Measurements from ENCODE around the gene HOXA9. TPM values are rescaled to one million over a fixed set of nuclear protein-coding genes. Genes with fewer than 3 reads are reported as not detected.

Gene HOXA9
- total RNA-seq, 2 donors from 2014 or later: 2.4 TPM; not detected in 1

GRCh38 chr7:27148756-27149641 is 16.3 kb downstream of the HOXA9 start:
- H3K36me3 Mint-ChIP-seq: no peaks in the 10 kb centered on the region
- H3K9me3 Mint-ChIP-seq: no peaks in the 10 kb centered on the region
- H3K4me3 Mint-ChIP-seq: no peak overlapping the region
- DNase-seq (ENCODE audit: low spot score) (peak; percentile 50), ATAC-seq (no peak)
- H3K27me3 Mint-ChIP-seq: peaks cover 46 to 50% of the 10 kb centered on the region in 2 donors
- H3K4me1 Mint-ChIP-seq (ENCODE audit: low read depth in 2 of 2): peaks cover 30 to 40% of the 10 kb centered on the region in 2 donors
- H3K27ac Mint-ChIP-seq: no peak overlapping the region

DNA sequence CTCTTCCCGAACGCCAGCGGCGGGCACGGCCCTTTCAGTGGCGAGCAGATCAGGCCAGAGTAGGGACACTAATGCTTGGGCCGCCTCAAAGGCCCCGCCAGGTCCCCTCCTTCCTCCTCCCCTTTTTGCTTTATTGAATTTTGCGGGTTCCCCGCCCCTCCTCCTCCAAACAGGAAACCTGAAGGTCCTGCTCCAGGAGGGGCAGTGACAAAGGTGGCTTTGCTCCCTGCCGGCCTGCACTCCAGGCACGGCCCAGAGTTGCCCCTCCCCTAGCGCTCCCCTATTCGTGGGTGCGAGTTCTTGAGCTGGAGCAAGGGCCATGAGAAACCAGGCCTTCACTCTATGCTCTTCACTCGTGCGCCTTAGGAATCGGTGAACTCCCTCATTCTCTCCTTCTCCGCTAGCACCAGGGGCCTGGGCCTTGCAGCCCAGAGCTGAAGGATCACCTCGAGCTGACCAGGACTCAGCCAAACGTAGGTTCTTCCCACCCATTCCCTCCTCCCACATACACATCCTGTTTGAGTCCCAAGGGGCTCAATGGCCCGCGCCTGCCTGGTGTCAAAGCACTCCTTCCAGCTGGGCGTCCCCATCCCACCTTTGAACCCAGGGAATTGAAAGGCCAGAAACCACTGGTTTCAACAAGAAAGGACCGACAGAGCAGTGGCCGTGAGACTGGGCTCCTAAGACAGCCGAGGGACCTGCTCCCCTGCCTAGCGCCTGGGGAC is 17.1 kb downstream of the HOXA9 start:
- Mint-ChIP-seq H3K36me3 (no peaks in the 10 kb centered on the region), H3K27ac (no peak overlapping the region), H3K4me3 (peak overlapping the region; percentile 78), H3K4me1 (ENCODE audit: low read depth in 2 of 2) (peaks cover 25 to 32% of the 10 kb centered on the region in 2 donors), H3K27me3 (peaks cover 38 to 42% of the 10 kb centered on the region in 2 donors), H3K9me3 (no peaks in the 10 kb centered on the region)
- DNase-seq (ENCODE audit: low spot score): peak; percentile 58
- ATAC-seq: no peak

DNA sequence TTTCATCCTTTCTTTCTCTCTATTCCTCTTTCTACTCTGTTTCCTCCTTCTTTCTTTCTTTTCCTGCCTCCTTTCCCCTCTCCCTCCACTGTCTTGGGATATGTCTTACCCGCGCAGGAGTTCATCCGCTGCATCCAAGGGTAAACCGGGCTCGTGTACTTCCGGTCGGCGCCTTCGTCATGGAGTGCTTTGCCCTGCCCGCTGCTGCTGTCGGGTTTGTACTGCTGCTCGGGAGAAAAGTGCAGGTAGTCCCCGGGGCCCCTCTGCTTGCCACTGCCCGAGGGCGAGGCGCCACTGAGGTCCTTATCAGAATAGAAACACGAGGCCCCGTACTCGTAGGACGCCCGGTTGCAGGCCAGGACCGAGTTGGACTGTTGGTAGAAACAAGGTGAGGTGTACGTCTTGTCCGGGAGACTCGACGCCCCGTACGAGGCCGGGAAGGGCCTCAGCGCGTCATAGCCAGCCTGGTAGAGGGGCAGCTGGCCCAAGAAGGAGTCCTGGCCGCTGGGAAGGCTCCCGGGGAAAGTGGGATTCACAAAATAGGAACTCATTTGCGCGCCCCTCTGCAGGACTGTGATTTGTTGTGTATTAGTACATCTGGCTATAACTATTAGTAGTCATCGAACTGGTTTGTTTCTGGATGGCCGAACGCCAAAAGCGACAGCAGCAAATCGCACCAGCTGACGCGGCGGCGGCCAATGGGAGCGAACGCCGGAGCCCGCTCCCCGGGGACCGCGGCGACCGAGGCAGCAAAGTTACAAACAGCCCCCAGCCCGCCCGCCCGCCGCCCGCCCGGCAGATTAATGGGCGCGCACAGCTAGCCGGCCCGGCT is 17.9 kb downstream of the HOXA9 start, which contains the start of gene HOXA6:
Gene HOXA6 (minus strand): TSS at position 576 of the 832 bp plus-strand sequence. CDS start 25 bp downstream, at position 551.
- ATAC-seq: no peak

DNA sequence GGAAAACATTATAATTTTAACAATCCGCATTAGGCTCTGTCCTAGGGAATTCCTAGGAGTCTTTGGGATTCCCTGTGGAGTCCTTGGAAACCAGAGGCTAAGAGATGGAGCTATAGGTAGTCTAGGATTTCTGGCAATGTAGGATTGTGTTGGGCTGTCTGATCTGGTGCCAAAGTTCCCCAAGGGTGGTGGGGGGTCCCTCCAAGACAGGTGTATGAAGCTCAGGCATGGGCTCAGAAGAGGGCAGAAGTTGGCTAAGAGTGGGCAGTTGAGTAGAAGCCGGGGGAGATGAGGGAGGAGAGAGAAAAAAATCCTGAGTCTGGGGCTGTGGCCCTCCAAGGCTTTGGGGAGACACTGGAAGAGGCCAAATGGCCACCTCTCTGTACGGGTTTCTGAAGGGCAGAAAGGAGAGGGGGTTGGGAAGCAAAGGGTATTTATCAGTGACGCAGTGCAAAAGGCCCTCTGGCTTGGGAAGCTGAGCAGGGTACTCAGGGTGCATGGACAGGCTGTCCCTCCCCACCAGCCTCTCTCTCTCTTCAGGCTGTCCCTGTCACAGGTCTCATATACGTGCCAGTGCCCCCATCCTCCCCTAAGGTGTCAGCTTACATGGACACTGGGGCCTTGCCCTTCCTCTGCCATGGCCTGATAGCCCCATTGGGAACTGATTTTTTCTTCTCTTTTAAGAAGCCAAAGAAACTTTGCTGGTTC is 18.7 kb downstream of the HOXA9 start:
- Mint-ChIP-seq H3K4me1 (ENCODE audit: low read depth in 2 of 2) (peaks cover 24 to 26% of the 10 kb centered on the region in 2 donors), H3K27me3 (peaks cover 35 to 42% of the 10 kb centered on the region in 2 donors), H3K27ac (no peak overlapping the region), H3K36me3 (no peaks in the 10 kb centered on the region), H3K9me3 (no peaks in the 10 kb centered on the region), H3K4me3 (peak overlapping the region; percentile 78)
- ATAC-seq (no peak), DNase-seq (ENCODE audit: low spot score) (no peak)

More for the DNA sequence above, 17.9 kb downstream of the HOXA9 start, which contains the start of gene HOXA6:
- no peak within 1 kb of the TSS for H3K27ac Mint-ChIP-seq
- peak; percentile 57 for DNase-seq (ENCODE audit: low spot score)
- no peaks in the 10 kb centered on the region for H3K36me3 Mint-ChIP-seq
- peaks cover 30 to 34% of the 10 kb centered on the region in 2 donors for H3K4me1 Mint-ChIP-seq (ENCODE audit: low read depth in 2 of 2)
- H3K27me3 Mint-ChIP-seq: peaks cover 40 to 44% of the 10 kb centered on the region in 2 donors
- H3K9me3 Mint-ChIP-seq: no peaks in the 10 kb centered on the region
- H3K4me3 Mint-ChIP-seq: peak within 1 kb of the TSS; percentile 78

GRCh38 chr7:27145914-27146412 is 19.4 kb downstream of the HOXA9 start:
- ATAC-seq (no peak), DNase-seq (ENCODE audit: low spot score) (peak; percentile 49)
- H3K27me3 Mint-ChIP-seq: peaks cover 36 to 42% of the 10 kb centered on the region in 2 donors
- peaks cover 17 to 20% of the 10 kb centered on the region in 2 donors for H3K4me1 Mint-ChIP-seq (ENCODE audit: low read depth in 2 of 2)
- H3K36me3 Mint-ChIP-seq: no peaks in the 10 kb centered on the region
- no peaks in the 10 kb centered on the region for H3K9me3 Mint-ChIP-seq
- H3K27ac Mint-ChIP-seq: no peak overlapping the region
- H3K4me3 Mint-ChIP-seq: no peak overlapping the region

DNA sequence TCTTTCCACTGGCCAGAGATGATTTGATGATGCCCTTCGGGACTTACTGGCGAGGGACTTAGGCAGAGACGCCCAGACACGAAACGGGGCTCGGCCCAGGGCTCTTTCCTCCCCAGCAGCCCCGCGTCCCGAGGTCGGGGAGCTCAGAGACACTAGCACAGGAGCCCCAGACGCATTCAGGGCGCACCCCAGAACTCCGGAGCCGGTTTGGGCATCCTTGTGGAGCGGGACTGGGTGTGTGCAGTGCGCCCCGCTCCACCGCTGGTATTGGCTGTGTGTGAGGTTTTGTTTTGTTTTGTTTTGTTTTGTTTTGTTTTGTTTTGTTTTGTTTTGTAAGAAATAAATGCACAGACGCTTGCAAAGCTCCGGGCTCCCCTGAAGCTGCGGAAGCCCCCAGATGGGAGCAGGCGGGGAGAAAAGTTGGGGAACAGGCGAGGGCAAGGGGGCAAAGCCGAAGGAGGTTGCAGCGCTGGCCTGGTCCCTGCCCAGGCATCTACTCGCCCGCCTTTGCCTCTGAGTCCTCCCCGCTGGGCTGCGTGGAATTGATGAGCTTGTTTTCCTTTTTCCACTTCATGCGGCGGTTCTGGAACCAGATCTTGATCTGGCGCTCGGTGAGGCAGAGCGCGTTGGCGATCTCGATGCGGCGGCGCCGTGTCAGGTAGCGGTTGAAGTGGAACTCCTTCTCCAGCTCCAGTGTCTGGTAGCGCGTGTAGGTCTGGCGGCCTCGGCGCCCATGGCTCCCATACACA is 20.0 kb downstream of the HOXA9 start:
- no peak overlapping the region for H3K4me3 Mint-ChIP-seq
- peaks cover 32 to 42% of the 10 kb centered on the region in 2 donors for H3K27me3 Mint-ChIP-seq
- ATAC-seq (no peak), DNase-seq (ENCODE audit: low spot score) (no peak)
- no peaks in the 10 kb centered on the region for H3K9me3 Mint-ChIP-seq
- no peaks in the 10 kb centered on the region for H3K36me3 Mint-ChIP-seq
- peaks cover 11 to 15% of the 10 kb centered on the region in 2 donors for H3K4me1 Mint-ChIP-seq (ENCODE audit: low read depth in 2 of 2)
- no peak overlapping the region for H3K27ac Mint-ChIP-seq

- DNase-seq (ENCODE audit: low spot score): no peak
- ATAC-seq: no peak
- H3K9me3 Mint-ChIP-seq: no peaks in the 10 kb centered on the region
- no peaks in the 10 kb centered on the region for H3K36me3 Mint-ChIP-seq
- H3K4me1 Mint-ChIP-seq (ENCODE audit: low read depth in 2 of 2): peaks cover 11 to 13% of the 10 kb centered on the region in 2 donors
- H3K27ac Mint-ChIP-seq: no peak overlapping the region
- H3K4me3 Mint-ChIP-seq: no peak overlapping the region
- peaks cover 32 to 45% of the 10 kb centered on the region in 2 donors for H3K27me3 Mint-ChIP-seq
Observed at GRCh38 chr7:27144781-27145164, 20.6 kb downstream of the HOXA9 start.

- no peaks in the 10 kb centered on the region for H3K9me3 Mint-ChIP-seq
- ATAC-seq (no peak), DNase-seq (ENCODE audit: low spot score) (no peak)
- peaks cover 11 to 13% of the 10 kb centered on the region in 2 donors for H3K4me1 Mint-ChIP-seq (ENCODE audit: low read depth in 2 of 2)
- H3K4me3 Mint-ChIP-seq: no peak overlapping the region
- H3K36me3 Mint-ChIP-seq: no peaks in the 10 kb centered on the region
- H3K27me3 Mint-ChIP-seq: peaks cover 32 to 45% of the 10 kb centered on the region in 2 donors
- H3K27ac Mint-ChIP-seq: no peak overlapping the region
Observed at GRCh38 chr7:27143950-27144780, 21.2 kb downstream of the HOXA9 start.

- H3K4me1 Mint-ChIP-seq (ENCODE audit: low read depth in 2 of 2): peaks cover 11% of the 10 kb centered on the region in 2 donors
- peaks cover 32 to 42% of the 10 kb centered on the region in 2 donors for H3K27me3 Mint-ChIP-seq
- no peak for DNase-seq (ENCODE audit: low spot score)
- ATAC-seq: peak; percentile 67 to 80
- H3K9me3 Mint-ChIP-seq: no peaks in the 10 kb centered on the region
- H3K27ac Mint-ChIP-seq: no peak within 1 kb of the TSS
- no peaks in the 10 kb centered on the region for H3K36me3 Mint-ChIP-seq
- H3K4me3 Mint-ChIP-seq: peak within 1 kb of the TSS; percentile 82
Observed at GRCh38 chr7:27143023-27143949, 22.1 kb downstream of the HOXA9 start, which contains the start of gene HOXA5. Gene HOXA5 (minus strand): TSS chr7:27143681. CDS start chr7:27143607, 74 bp downstream.

DNA sequence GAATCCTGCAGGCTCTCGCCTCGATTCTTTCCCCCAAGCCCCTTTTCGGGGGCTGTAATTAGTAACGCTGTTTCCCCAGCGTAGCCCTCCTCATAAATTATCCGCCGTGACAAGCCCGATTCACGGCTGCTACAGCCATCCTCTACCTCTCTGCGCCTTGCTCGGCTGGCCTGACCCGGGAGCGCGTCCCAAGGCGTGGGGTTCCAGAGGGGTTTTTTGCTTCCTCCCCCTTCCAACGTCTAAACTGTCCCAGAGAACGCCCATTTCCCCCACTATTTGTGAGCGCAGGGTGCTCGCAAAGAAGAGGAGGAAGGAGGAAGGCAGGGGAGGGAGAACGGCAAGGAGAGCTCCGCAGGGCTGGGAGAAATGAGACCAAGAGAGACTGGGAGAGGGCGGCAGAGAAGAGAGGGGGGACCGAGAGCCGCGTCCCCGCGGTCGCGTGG is 22.7 kb downstream of the HOXA9 start:
- no peaks in the 10 kb centered on the region for H3K9me3 Mint-ChIP-seq
- H3K36me3 Mint-ChIP-seq: no peaks in the 10 kb centered on the region
- peak overlapping the region; percentile 82 for H3K4me3 Mint-ChIP-seq
- H3K27me3 Mint-ChIP-seq: peaks cover 33 to 42% of the 10 kb centered on the region in 2 donors
- H3K27ac Mint-ChIP-seq: no peak overlapping the region
- no peak for DNase-seq (ENCODE audit: low spot score)
- ATAC-seq: no peak
- H3K4me1 Mint-ChIP-seq (ENCODE audit: low read depth in 2 of 2): peaks cover 8 to 11% of the 10 kb centered on the region in 2 donors

Data from natural killer cell treated with Interleukin-12 subunit alpha and Interleukin-12 subunit beta and Interleukin-15 and Interleukin-18, amount 100 ng/mL, for 72 hours (primary cell).